K562 (cell line): ENCODE results near the gene PRM2. TPM values are rescaled to one million over a fixed set of nuclear protein-coding genes. Genes with fewer than 3 reads are reported as not detected.

Experiments used
- CBX5 ChIP-seq: IDR thresholded peaks from 2 replicates; pipeline ENCODE4 v1.6.1; 2014; ENCODE audit warnings: low read depth, borderline replicate concordance
- CREB3L1 ChIP-seq: fragments of 450-650 bp; IDR thresholded peaks from 2 replicates; pipeline ENCODE4 v1.6.1; 2014; ENCODE audit warnings: low read depth, mild to moderate bottlenecking, moderate library complexity, borderline replicate concordance
- CREBBP ChIP-seq: IDR thresholded peaks from one replicate; pipeline ENCODE4 v1.6.1; 2012; ENCODE audit warnings: low read depth, mild to moderate bottlenecking, control low read depth, inconsistent platforms, low read length
- CUX1 ChIP-seq: fragments of 200-800 bp; sonication (Bioruptor generic); IDR thresholded peaks from 2 replicates; pipeline ENCODE4 v1.6.1; 2016; ENCODE audit warnings: missing genetic modification characterization, missing compliant biosample characterization
- DIDO1 ChIP-seq: fragments of 450-650 bp; IDR thresholded peaks from 2 replicates; pipeline ENCODE4 v1.6.1; 2016; ENCODE audit warnings: low read depth, missing biosample characterization, missing genetic modification characterization
- DLX4 ChIP-seq: fragments of 250-450 bp; sonication (Bioruptor Pico); IDR thresholded peaks from 2 replicates; pipeline ENCODE4 v1.6.1; 2021; ENCODE audit warnings: mild to moderate bottlenecking
- GTF2E2 ChIP-seq: fragments of 200-800 bp; sonication (Bioruptor generic); IDR thresholded peaks from 2 replicates; pipeline ENCODE4 v1.6.1; 2016; ENCODE audit warnings: missing genetic modification characterization, missing compliant biosample characterization
- KLF1 ChIP-seq: fragments of 450-650 bp; IDR thresholded peaks from 2 replicates; pipeline ENCODE4 v1.6.1; 2016; ENCODE audit warnings: missing genetic modification characterization, missing compliant biosample characterization
- PTBP1 ChIP-seq: fragments of 200-400 bp; formaldehyde crosslinking; IDR thresholded peaks from 2 replicates; pipeline ENCODE4 v1.6.1; 2017; ENCODE audit warnings: low read depth, low read length
- PTRF ChIP-seq: fragments of 450-650 bp; IDR thresholded peaks from 2 replicates; pipeline ENCODE4 v1.6.1; 2016; ENCODE audit warnings: mild to moderate bottlenecking, missing genetic modification characterization, missing compliant biosample characterization
- SMC3 ChIP-seq: conservative IDR thresholded peaks from 2 replicates; pipeline ENCODE4 v1.6.1; 2011; ENCODE audit warnings: low read depth, low read length, improper control_type of control experiment; ENCODE audit not compliant: insufficient read depth
- TCFL5 ChIP-seq: fragments of 250-450 bp; sonication (Bioruptor Pico); conservative IDR thresholded peaks from 2 replicates; pipeline ENCODE4 v1.6.1; 2021; ENCODE audit warnings: mild to moderate bottlenecking, moderate library complexity, matching md5 sums
- ZEB2 ChIP-seq: fragments of 450-650 bp; IDR thresholded peaks from 2 replicates; pipeline ENCODE4 v1.6.1; 2016
- ZNF584 ChIP-seq: fragments of 200-800 bp; sonication (Bioruptor generic); IDR thresholded peaks from 2 replicates; pipeline ENCODE4 v1.6.1; 2016; ENCODE audit warnings: low read depth, mild to moderate bottlenecking, missing genetic modification characterization, missing compliant biosample characterization
- ZNF76 ChIP-seq: fragments of 250-450 bp; sonication (Bioruptor Pico); IDR thresholded peaks from 2 replicates; pipeline ENCODE4 v1.4.0; 2020; ENCODE audit warnings: mild to moderate bottlenecking, moderate library complexity, borderline replicate concordance
- polyA plus RNA-seq, 8 experiments: library from polyadenylated mRNA; depleted of rRNA in 4 of 8; stranded (reverse) in 5 of 8; unstranded in 3 of 8; fragments of >200 nt; fragmentation: Nextera tagmentation in 2 of 8; fragmentation: Illumina TruSeq in 1 of 8; extraction: Ambion mirVana in 2 of 8; extraction: Trizol in 1 of 8; gene quantifications; 2 replicates each; pipeline versions ENCODE4 v1.2.1 to v1.2.3, GENCODE V29; 2011 to 2014; ENCODE audit warnings: inconsistent platforms in 1 of 8, missing spikeins in 1 of 8
- total RNA-seq, 7 experiments: library from RNA; depleted of rRNA in 6 of 7; stranded (reverse); fragments of >200 nt in 6 of 7; fragmentation: Illumina TruSeq in 2 of 7; extraction: Trizol in 2 of 7; gene quantifications; 2 replicates each; pipeline versions ENCODE4 v1.2.1 to v1.2.3, GENCODE V29; 2011 to 2021; ENCODE audit warnings: low replicate concordance in 1 of 7
- TF ChIP-seq, protein P1 (sequence below): fragments of 250-450 bp; sonication (Bioruptor Pico); IDR thresholded peaks from 2 replicates; pipeline ENCODE4 v1.5.0; 2021; ENCODE audit warnings: mild to moderate bottlenecking, moderate library complexity

PRM2 gene
- total and polyA plus RNA-seq, 9 of the 15 experiments (the other 6 are each of a cell fraction or from before 2014, with no cell fraction given), result not detected

- TF ChIP-seq, protein P1, sequence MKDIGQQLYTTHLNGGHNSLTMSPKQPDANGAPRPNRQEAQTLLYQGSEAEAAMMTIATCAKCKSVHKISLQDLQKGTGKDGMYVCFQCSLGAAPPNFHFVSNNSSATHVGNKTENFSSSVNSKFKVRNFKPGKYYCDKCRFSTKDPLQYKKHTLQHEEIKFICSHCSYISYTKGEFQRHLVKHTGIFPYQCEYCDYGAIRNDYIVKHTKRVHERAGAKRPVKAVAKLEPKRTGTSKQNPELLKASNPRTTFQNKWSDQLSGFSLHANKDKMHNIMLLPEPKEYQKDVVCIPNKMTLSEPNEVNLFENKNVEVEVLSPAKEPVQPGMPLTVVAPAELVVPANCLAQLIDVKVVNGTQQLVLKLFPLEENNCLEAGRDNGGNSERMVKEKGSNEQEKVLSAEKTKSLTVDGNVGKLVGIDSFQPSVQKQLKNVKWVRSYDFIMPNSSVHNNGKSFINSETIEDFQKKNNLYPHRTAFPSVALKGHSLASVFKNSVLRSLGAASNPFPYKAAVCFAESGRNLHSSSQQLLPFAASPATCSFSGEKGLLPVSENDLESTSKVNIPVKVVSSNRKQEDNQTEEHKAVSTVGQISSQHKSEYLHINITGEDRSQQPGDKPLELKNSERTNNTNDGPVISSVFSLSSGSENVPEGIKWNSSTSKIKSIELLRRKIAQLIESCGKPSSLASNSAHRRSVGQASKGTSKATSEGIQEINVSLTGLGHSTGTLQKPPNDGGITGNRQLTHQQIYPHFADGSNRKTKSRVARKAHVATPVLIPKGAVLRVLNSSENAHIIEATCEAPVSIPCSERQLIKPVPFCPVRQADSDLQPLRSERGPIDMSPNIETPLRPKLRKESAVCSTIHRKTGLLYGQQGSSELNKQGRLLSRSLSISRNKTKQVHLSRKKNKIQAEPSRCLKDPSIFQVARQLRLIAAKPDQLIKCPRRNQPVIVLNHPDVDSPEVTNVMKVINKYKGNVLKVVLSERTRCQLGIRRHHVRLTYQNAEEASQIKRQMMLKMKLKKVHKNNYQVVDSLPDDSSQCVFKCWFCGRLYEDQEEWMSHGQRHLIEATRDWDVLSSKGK (CRISPR knock-in tag), result no peak
- TF ChIP-seq ZNF584, result peak; percentile 84
- 0 out of 2 replicates have a peak, but pooled peaks have one; percentile 45 for TF ChIP-seq PTBP1
- peak; percentile 34; the same call in 1 of the 2 replicates for TF ChIP-seq GTF2E2 (tag)
- 0 out of 2 replicates have a peak, but pooled peaks have one; percentile 63 for TF ChIP-seq TCFL5
- TF ChIP-seq SMC3, result no peak
- TF ChIP-seq DLX4 (CRISPR knock-in tag), result no peak
- 0 out of 2 replicates have a peak, but pooled peaks have one; percentile 49 for TF ChIP-seq CUX1 (CRISPR knock-in tag)
- peak; percentile 97 for TF ChIP-seq ZNF76 (CRISPR knock-in tag)
- TF ChIP-seq PTRF, result 0 out of 2 replicates have a peak, but pooled peaks have one; percentile 30
- no peak for TF ChIP-seq DIDO1
- peak; percentile 73; the same call in 1 of the 2 replicates for TF ChIP-seq CREB3L1
- TF ChIP-seq KLF1 (tag), result peak; percentile 73
- TF ChIP-seq ZEB2, result peak; percentile 33; the same call in 1 of the 2 replicates
- no peak for TF ChIP-seq CREBBP
- TF ChIP-seq CBX5, result 0 out of 2 replicates have a peak, but pooled peaks have one; percentile 43
These were observed 43.2 kb downstream of the PRM2 start (continued) for GRCh38 chr16:11232852-11233726.
